AG20443 (cell line): Measurements from ENCODE around the gene DBT.
"Not testable (repeated sequence)": the region's sequence is repeated elsewhere in the genome, so short reads cannot be mapped to it uniquely, and the experiment has no call there.

Experiments used
- DNase-seq: peaks from one replicate; pipeline ENCODE4 v3.0.0; 2012; ENCODE audit warnings: low spot score, mixed read lengths

DBT gene

DNA sequence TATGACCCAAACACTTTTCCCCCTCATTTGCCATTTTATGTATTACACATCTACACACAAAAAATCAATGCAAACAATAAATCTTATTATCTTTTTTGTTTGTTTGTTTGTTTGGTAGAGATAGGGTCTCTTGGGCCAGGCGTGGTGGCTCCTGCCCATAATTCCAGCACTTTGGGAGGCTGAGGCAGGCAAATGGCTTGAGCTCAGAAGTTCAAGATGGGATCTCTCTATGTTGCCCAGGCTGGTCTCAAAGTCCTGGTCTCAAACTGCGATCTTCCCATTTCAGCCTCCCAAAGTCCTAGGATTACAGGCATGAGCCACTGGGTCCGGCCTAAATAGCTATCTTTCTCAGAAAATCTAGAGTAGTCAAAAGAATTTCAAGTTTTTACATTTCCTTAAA lies 1.2 kb upstream of the DBT start:
- DNase-seq: no peak

GRCh38 chr1:100250264-100250663 lies 630 bp upstream of the DBT start:
- DNase-seq: no peak

DNA sequence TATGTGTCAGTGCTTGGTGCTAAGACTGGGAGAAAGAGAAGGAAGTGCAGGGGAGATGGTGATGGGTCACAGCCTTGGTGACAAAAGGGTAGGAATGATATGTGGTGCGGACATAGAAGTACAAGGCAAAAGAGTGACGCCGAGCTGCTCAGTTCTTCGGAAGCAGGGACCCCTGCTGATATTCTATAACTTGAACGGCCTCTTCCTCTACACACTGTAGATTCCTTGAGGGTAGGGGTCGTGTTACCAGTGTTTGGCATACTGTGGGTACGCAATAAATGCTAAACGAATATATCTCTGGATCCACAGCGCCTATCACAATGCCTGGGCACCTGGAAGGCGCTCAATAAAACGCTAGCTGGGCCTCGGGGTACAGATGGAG lies 488 bp downstream of the DBT start:
- peak; percentile 20 for DNase-seq

GRCh38 chr1:100246738-100247137 lies 2.9 kb downstream of the DBT start:
- no peak for DNase-seq

DNA sequence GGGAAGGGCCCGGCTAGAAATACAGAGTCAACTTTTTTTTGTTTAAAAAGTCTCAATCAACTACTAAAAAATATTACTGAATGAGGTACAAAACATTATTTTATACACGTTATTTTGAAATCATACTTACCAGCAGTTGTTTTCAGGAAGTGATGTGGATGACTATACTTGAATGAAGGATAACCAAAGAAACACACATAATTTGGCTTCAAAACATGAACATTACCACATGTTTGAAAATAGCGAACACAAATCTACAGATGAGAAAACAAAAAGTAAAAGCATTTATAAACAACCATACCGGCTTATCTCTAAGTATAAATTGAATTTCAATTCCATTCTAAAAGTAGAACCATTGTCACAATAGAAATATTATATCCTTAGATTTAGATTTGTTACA lies 9.0 kb downstream of the DBT start:
- DNase-seq: no peak

GRCh38 chr1:100239961-100240360 lies 9.7 kb downstream of the DBT start:
- no peak for DNase-seq

DNA sequence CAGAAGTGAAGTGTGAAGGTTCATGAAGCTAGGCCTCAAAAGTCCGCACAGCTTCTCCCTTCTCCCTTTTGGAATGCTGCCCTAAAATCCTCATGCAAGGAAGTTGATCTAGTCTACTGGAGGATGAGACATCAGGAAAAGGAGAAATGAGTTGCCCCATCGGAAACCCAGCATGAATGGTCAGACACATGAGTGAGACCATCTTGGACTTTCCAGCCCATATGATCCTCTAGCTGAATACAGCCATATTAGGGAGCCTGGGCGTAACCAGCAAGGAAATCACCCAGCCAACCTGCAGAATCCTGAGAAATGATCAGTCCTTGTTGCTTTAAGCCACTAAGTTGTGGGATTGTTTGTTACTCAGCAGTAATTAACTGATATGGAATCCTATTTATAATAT lies 12.5 kb downstream of the DBT start:
- no peak for DNase-seq

- no peak for DNase-seq
These were observed 15.2 kb downstream of the DBT start for GRCh38 chr1:100234432-100234831.

- DNase-seq: not testable (repeated sequence)
These were observed 16.1 kb downstream of the DBT start for GRCh38 chr1:100233566-100233965.

- no peak for DNase-seq
These were observed 17.5 kb downstream of the DBT start for GRCh38 chr1:100232156-100232555.

GRCh38 chr1:100231721-100232120 lies 17.9 kb downstream of the DBT start:
- no peak for DNase-seq

DNA sequence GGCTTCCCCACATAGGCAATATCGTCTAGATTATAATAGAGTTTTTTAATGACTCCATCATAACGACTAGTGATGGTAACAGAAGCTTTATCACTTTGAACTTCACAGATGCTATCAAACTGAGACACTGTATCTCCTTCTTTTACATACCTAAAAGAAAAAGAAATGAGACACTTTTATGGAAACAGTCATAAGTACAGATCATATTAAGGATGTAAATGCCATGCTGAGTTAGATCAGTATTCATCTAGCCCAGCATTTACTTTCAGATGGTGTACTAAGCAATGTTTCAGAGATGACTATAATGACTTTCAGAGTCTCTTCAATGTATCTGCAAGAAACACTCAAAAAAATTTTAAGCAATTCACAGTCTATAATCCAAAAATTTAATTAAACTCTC lies 18.9 kb downstream of the DBT start:
- DNase-seq: no peak

- no peak for DNase-seq
These were observed 19.8 kb downstream of the DBT start for GRCh38 chr1:100229681-100230443.

GRCh38 chr1:100222428-100222827 lies 27.2 kb downstream of the DBT start:
- DNase-seq: no peak

- no peak for DNase-seq
These were observed 29.8 kb downstream of the DBT start for GRCh38 chr1:100219883-100220282.

GRCh38 chr1:100219457-100219856 lies 30.2 kb downstream of the DBT start:
- no peak for DNase-seq

GRCh38 chr1:100217834-100218233 lies 31.8 kb downstream of the DBT start:
- DNase-seq: no peak

- DNase-seq: no peak
These were observed 34.5 kb downstream of the DBT start for GRCh38 chr1:100215101-100215500.

DNA sequence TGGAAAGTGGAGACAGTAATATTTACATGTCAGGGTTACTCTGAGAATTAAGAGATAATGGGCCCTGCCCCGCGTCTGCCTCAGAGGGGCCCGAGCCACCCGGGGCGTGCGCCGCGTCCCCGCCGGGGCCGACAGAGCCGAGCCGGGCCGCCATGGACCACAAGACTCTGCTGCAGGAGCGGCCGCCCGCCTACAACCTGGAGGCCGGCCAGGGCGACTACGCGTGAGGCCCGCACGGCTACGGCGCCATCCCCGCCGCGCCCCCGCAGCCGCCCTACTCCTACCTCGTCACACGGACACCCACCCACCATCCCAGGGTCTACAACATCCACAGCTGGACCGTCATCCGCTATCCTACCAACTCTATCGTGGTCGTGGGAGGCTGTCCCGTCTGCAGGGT lies 36.5 kb downstream of the DBT start:
- DNase-seq: no peak

GRCh38 chr1:100206301-100206700 lies 43.3 kb downstream of the DBT start:
- DNase-seq: no peak

- DNase-seq: not testable (repeated sequence)
These were observed 44.0 kb downstream of the DBT start for GRCh38 chr1:100205593-100205992.

DNA sequence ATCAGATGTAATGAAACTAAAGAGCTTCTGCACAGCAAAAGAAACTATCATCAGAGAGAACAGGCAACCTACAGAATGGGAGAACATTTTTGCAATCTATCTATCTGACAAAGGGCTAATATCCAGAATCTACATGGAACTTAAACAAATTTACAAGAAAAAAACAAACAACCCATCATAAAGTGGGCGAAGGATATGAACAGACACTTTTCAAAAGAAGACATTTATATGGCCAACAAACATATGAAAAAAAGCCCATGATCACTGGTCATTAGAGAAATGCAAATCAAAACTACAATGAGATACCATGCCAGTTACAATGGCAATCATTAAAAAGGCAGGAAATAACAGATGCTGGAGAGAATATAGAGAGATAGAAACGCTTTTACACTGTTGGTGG lies 44.5 kb downstream of the DBT start:
- DNase-seq: not testable (repeated sequence)

DNA sequence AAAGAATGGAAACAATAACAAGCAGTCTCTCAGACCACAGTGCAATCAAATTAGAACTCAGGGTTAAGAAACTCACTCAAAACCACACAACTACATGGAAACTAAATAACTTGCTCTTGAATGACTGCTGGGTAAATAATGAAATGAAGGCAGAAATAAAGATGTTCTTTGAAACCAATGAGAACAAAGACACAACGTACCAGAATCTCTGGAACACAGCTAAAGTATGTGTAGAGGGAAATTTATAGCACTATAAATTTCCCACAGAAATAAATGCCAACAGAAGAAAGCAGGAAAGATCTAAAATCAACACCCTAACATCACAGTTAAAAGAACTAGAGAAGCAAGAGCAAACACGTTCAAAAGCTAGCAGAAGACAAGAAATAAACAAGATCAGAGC lies 46.9 kb downstream of the DBT start:
- not testable (repeated sequence) for DNase-seq

- not testable (repeated sequence) for DNase-seq
These were observed 49.6 kb downstream of the DBT start for GRCh38 chr1:100200060-100200459.
